HEK293 (cell line): ENCODE measurements around the gene TCF7L2.

Source experiments
- BCL11A ChIP-seq: fragments of 450-650 bp; formaldehyde crosslinking; IDR thresholded peaks from 2 replicates; pipeline ENCODE4 v1.5.1; 2016; ENCODE audit warnings: low read depth, missing biosample characterization, missing genetic modification characterization
- ELK4 ChIP-seq: IDR thresholded peaks from 2 replicates; pipeline ENCODE4 v1.6.1; 2011; ENCODE audit warnings: mild to moderate bottlenecking, low read depth, low read length, borderline replicate concordance
- HOXA7 ChIP-seq: sonication (generic); formaldehyde crosslinking; IDR thresholded peaks from 2 replicates; pipeline ENCODE4 v1.8.1; 2022; ENCODE audit warnings: missing genetic modification reagents, borderline replicate concordance
- HOXD13 ChIP-seq: sonication (generic); formaldehyde crosslinking; IDR thresholded peaks from 2 replicates; pipeline ENCODE4 v1.8.0; 2022; ENCODE audit warnings: missing genetic modification reagents, borderline replicate concordance
- KLF1 ChIP-seq: fragments of 450-650 bp; formaldehyde crosslinking; IDR thresholded peaks from 2 replicates; pipeline ENCODE4 v1.5.1; 2016; ENCODE audit warnings: missing biosample characterization, missing genetic modification characterization
- PATZ1 ChIP-seq: fragments of 450-650 bp; formaldehyde crosslinking; IDR thresholded peaks from 2 replicates; pipeline ENCODE4 v1.5.1; 2016; ENCODE audit warnings: missing biosample characterization, missing genetic modification characterization
- SCRT2 ChIP-seq: fragments of 450-650 bp; formaldehyde crosslinking; IDR thresholded peaks from 2 replicates; pipeline ENCODE4 v1.5.1; 2016; ENCODE audit warnings: missing biosample characterization, missing genetic modification characterization
- SP3 ChIP-seq: fragments of 450-650 bp; formaldehyde crosslinking; IDR thresholded peaks from 2 replicates; pipeline ENCODE4 v1.5.1; 2016; ENCODE audit warnings: missing biosample characterization, missing genetic modification characterization
- TSHZ1 ChIP-seq: fragments of 450-650 bp; formaldehyde crosslinking; IDR thresholded peaks from 2 replicates; pipeline ENCODE4 v1.5.1; 2016; ENCODE audit warnings: missing biosample characterization, missing genetic modification characterization, borderline replicate concordance
- ZBTB17 ChIP-seq: fragments of 450-650 bp; formaldehyde crosslinking; IDR thresholded peaks from 2 replicates; pipeline ENCODE4 v1.5.1; 2016; ENCODE audit warnings: missing biosample characterization, missing genetic modification characterization
- ZBTB48 ChIP-seq: fragments of 450-650 bp; formaldehyde crosslinking; IDR thresholded peaks from 2 replicates; pipeline ENCODE4 v1.5.1; 2016; ENCODE audit warnings: missing biosample characterization, missing genetic modification characterization
- ZFP3 ChIP-seq: fragments of 450-650 bp; formaldehyde crosslinking; IDR thresholded peaks from 2 replicates; pipeline ENCODE4 v1.5.1; 2016; ENCODE audit warnings: low read depth, missing biosample characterization, missing genetic modification characterization
- ZNF121 ChIP-seq: fragments of 450-650 bp; formaldehyde crosslinking; IDR thresholded peaks from 2 replicates; pipeline ENCODE4 v1.5.1; 2016; ENCODE audit warnings: missing biosample characterization, missing genetic modification characterization
- ZNF174 ChIP-seq: fragments of 450-650 bp; formaldehyde crosslinking; IDR thresholded peaks from 2 replicates; pipeline ENCODE4 v1.5.0; 2017; ENCODE audit warnings: missing biosample characterization, mild to moderate bottlenecking, missing genetic modification characterization
- ZNF24 ChIP-seq: fragments of 450-650 bp; formaldehyde crosslinking; IDR thresholded peaks from 2 replicates; pipeline ENCODE4 v1.5.1; 2016; ENCODE audit warnings: missing biosample characterization, missing genetic modification characterization
- ZNF292 ChIP-seq: fragments of 450-650 bp; formaldehyde crosslinking; IDR thresholded peaks from 2 replicates; pipeline ENCODE4 v1.5.1; 2016; ENCODE audit warnings: low read depth, missing biosample characterization, missing genetic modification characterization, borderline replicate concordance
- ZNF433 ChIP-seq: fragments of 450-650 bp; formaldehyde crosslinking; IDR thresholded peaks from 2 replicates; pipeline ENCODE4 v1.5.1; 2016; ENCODE audit warnings: missing biosample characterization, missing genetic modification characterization, low read depth
- ZNF48 ChIP-seq: fragments of 450-650 bp; formaldehyde crosslinking; IDR thresholded peaks from 2 replicates; pipeline ENCODE4 v1.5.1; 2016; ENCODE audit warnings: missing biosample characterization, missing genetic modification characterization
- ZNF513 ChIP-seq: fragments of 450-650 bp; IDR thresholded peaks from 2 replicates; pipeline ENCODE4 v1.5.1; 2018; ENCODE audit warnings: missing biosample characterization, missing genetic modification characterization
- ZNF514 ChIP-seq: fragments of 450-650 bp; formaldehyde crosslinking; IDR thresholded peaks from 2 replicates; pipeline ENCODE4 v1.5.1; 2016; ENCODE audit warnings: missing biosample characterization, missing genetic modification characterization
- ZNF544 ChIP-seq: fragments of 450-650 bp; formaldehyde crosslinking; IDR thresholded peaks from 2 replicates; pipeline ENCODE4 v1.5.0; 2017; ENCODE audit warnings: missing biosample characterization, missing genetic modification characterization
- ZNF548 ChIP-seq: fragments of 450-650 bp; formaldehyde crosslinking; IDR thresholded peaks from 2 replicates; pipeline ENCODE4 v1.5.1; 2016; ENCODE audit warnings: missing biosample characterization, missing genetic modification characterization
- ZNF560 ChIP-seq: fragments of 450-650 bp; formaldehyde crosslinking; IDR thresholded peaks from 2 replicates; pipeline ENCODE4 v1.5.1; 2017; ENCODE audit warnings: missing biosample characterization, missing genetic modification characterization, borderline replicate concordance
- ZNF561 ChIP-seq: fragments of 450-650 bp; IDR thresholded peaks from 2 replicates; pipeline ENCODE4 v1.5.1; 2018; ENCODE audit warnings: missing biosample characterization, missing genetic modification characterization, borderline replicate concordance
- ZNF600 ChIP-seq: fragments of 450-650 bp; formaldehyde crosslinking; IDR thresholded peaks from 2 replicates; pipeline ENCODE4 v1.5.1; 2016; ENCODE audit warnings: missing biosample characterization, missing genetic modification characterization
- ZNF639 ChIP-seq: fragments of 450-650 bp; formaldehyde crosslinking; IDR thresholded peaks from 2 replicates; pipeline ENCODE4 v1.5.1; 2016; ENCODE audit warnings: missing biosample characterization, missing genetic modification characterization
- ZNF701 ChIP-seq: fragments of 450-650 bp; formaldehyde crosslinking; IDR thresholded peaks from 2 replicates; pipeline ENCODE4 v1.5.1; 2016; ENCODE audit warnings: missing biosample characterization, missing genetic modification characterization
- ZNF785 ChIP-seq: fragments of 450-650 bp; formaldehyde crosslinking; IDR thresholded peaks from 2 replicates; pipeline ENCODE4 v1.5.1; 2016; ENCODE audit warnings: missing biosample characterization, missing genetic modification characterization

Gene TCF7L2

GRCh38 chr10:113063043-113063967 is 113.3 kb downstream of the TCF7L2 start (continued):
- no peak for TF ChIP-seq ZNF433 (tag by site-specific recombination)
- TF ChIP-seq ZNF292 = no peak
- no peak for TF ChIP-seq ZNF513 (tag by site-specific recombination)
- no peak for TF ChIP-seq ELK4
- no peak; the same call in 1 of the 2 replicates for TF ChIP-seq ZNF24
- no peak for TF ChIP-seq ZNF544 (tag by site-specific recombination)
- no peak for TF ChIP-seq SCRT2 (tag by site-specific recombination)
- TF ChIP-seq ZNF548 (tag by site-specific recombination) = no peak
- peak; percentile 94 for TF ChIP-seq ZNF600 (tag by site-specific recombination)
- TF ChIP-seq HOXA7 (CRISPR knock-in tag) = no peak
- TF ChIP-seq ZNF560 (tag by site-specific recombination) = no peak
- no peak for TF ChIP-seq ZNF639 (tag by site-specific recombination)
- no peak for TF ChIP-seq ZNF48 (tag by site-specific recombination)
- TF ChIP-seq KLF1 (tag by site-specific recombination) = peak; percentile 35
- no peak for TF ChIP-seq ZNF785 (tag by site-specific recombination)
- no peak for TF ChIP-seq SP3
- no peak for TF ChIP-seq ZNF561 (tag by site-specific recombination)
- no peak for TF ChIP-seq ZFP3
- peak; percentile 75 for TF ChIP-seq ZBTB17
- TF ChIP-seq PATZ1 (tag by site-specific recombination) = peak; percentile 71
- no peak for TF ChIP-seq ZNF514
- TF ChIP-seq ZNF121 (tag by site-specific recombination) = no peak
- no peak for TF ChIP-seq TSHZ1 (tag by site-specific recombination)
- TF ChIP-seq ZNF174 = no peak
- TF ChIP-seq BCL11A = no peak
- 0 out of 2 replicates have a peak, but pooled peaks have one; percentile 15 for TF ChIP-seq ZBTB48 (tag by site-specific recombination)
- TF ChIP-seq HOXD13 (CRISPR knock-in tag) = no peak
- TF ChIP-seq ZNF701 (tag by site-specific recombination) = no peak
